IMR-90 (cell line): ENCODE results near the gene ADARB2. TPM values are rescaled to one million over a fixed set of nuclear protein-coding genes. Genes with fewer than 3 reads are reported as not detected.

Source experiments
- ATAC-seq: fragments of 200-7000 bp; cut with Tn5 transposase; 2 replicates; pipeline ENCODE4 v1.9.1; 2020; ENCODE audit warnings: low read depth, mild to moderate bottlenecking, moderate library complexity
- BruUV-seq: library from RNA; stranded (reverse); fragments of 400-500 nt; replicated peaks from 2 replicates; lab custom pipeline; 2021; lab: Mats Ljungman, UMichigan
- CTCF ChIA-PET: fragments of 300-600 bp; formaldehyde crosslinking; extraction: SDS; loops from one replicate; lab custom pipeline; 2021; ENCODE audit warnings: antibody characterized with exemption; lab: Yijun Ruan, JAX
- POLR2A ChIA-PET: fragments of 300-600 bp; sonication (Branson Sonifier 250); formaldehyde crosslinking; loops from one replicate; lab custom pipeline; 2022; ENCODE audit warnings: antibody characterized with exemption; ENCODE audit not compliant: unreplicated experiment; lab: Charles Lee
- DNase-seq: peaks from one replicate; pipeline ENCODE4 v3.0.0; 2013
- H2AFZ ChIP-seq: replicated peaks from 2 replicates; pipeline ENCODE3; 2013; ENCODE audit warnings: low read length, mild to moderate bottlenecking; ENCODE audit not compliant: poor library complexity
- H2AK5ac ChIP-seq: 2 replicates; pipeline ENCODE4 v1.6.1; 2013; ENCODE audit warnings: low read depth, low read length, inconsistent platforms
- H2AK9ac ChIP-seq: replicated peaks from 2 replicates; pipeline ENCODE3; 2013; ENCODE audit warnings: mild to moderate bottlenecking, low read depth, low read length, moderate library complexity; ENCODE audit not compliant: poor library complexity
- H2BK120ac ChIP-seq: 2 replicates; pipeline ENCODE4 v1.6.1; 2013; ENCODE audit warnings: low read depth, low read length, inconsistent platforms
- H2BK15ac ChIP-seq: 3 replicates; pipeline ENCODE4 v1.6.1; 2013; ENCODE audit warnings: low read depth, low read length, inconsistent platforms
- H2BK20ac ChIP-seq: 2 replicates; pipeline ENCODE4 v1.6.1; 2013; ENCODE audit warnings: low read depth, mild to moderate bottlenecking, inconsistent platforms, low read length, moderate library complexity
- H2BK5ac ChIP-seq: 2 replicates; pipeline ENCODE4 v1.6.1; 2013; ENCODE audit warnings: mild to moderate bottlenecking, low read depth, low read length, inconsistent platforms; ENCODE audit not compliant: poor library complexity, severe bottlenecking
- H3K14ac ChIP-seq: replicated peaks from 2 replicates; pipeline ENCODE4 v1.6.1; 2013; ENCODE audit warnings: low read depth, low read length, inconsistent platforms
- H3K18ac ChIP-seq: 2 replicates; pipeline ENCODE4 v1.6.1; 2013; ENCODE audit warnings: low read depth, low read length, control low read depth
- H3K23ac ChIP-seq: 2 replicates; pipeline ENCODE4 v1.6.1; 2013; ENCODE audit warnings: low read depth, low read length, inconsistent platforms
- H3K27ac ChIP-seq: 2 replicates; pipeline ENCODE4 v1.5.1; 2013; ENCODE audit warnings: mild to moderate bottlenecking, control low read depth, low read length; ENCODE audit not compliant: insufficient read depth
- H3K27me3 ChIP-seq: 2 replicates; pipeline ENCODE4 v1.6.1; 2013; ENCODE audit warnings: low read length; ENCODE audit not compliant: control insufficient read depth, insufficient read depth
- H3K36me3 ChIP-seq: 2 replicates; pipeline ENCODE4 v1.6.1; 2013; ENCODE audit warnings: low read length, mixed read lengths; ENCODE audit not compliant: control insufficient read depth, insufficient read depth
- H3K4ac ChIP-seq: 2 replicates; pipeline ENCODE4 v1.6.1; 2013; ENCODE audit warnings: low read depth, low read length, inconsistent platforms
- H3K4me1 ChIP-seq: 2 replicates; pipeline ENCODE4 v1.6.1; 2013; ENCODE audit warnings: low read length, mixed read lengths; ENCODE audit not compliant: control insufficient read depth, insufficient read depth
- H3K4me2 ChIP-seq: 2 replicates; pipeline ENCODE4 v1.6.1; 2013; ENCODE audit warnings: low read depth, mild to moderate bottlenecking, control low read depth, low read length, moderate library complexity
- H3K4me3 ChIP-seq: 2 replicates; pipeline ENCODE4 v1.5.1; 2013; ENCODE audit warnings: low read depth, mild to moderate bottlenecking, control low read depth, low read length, moderate library complexity; ENCODE audit not compliant: insufficient read depth
- H3K56ac ChIP-seq: 2 replicates; pipeline ENCODE4 v1.6.1; 2013; ENCODE audit warnings: low read length, inconsistent platforms; ENCODE audit not compliant: insufficient read depth; ENCODE audit errors: extremely low read depth
- H3K79me1 ChIP-seq, 2 experiments: 2 replicates each; pipeline ENCODE4 v1.6.1; 2013; ENCODE audit warnings: low read length in 2 of 2, inconsistent platforms in 1 of 2, low read depth in 1 of 2
- H3K9ac ChIP-seq: 2 replicates; pipeline ENCODE4 v1.6.1; 2013; ENCODE audit warnings: low read depth, low read length, control low read depth
- H3K9me1 ChIP-seq: 2 replicates; pipeline ENCODE4 v1.6.1; 2013; ENCODE audit warnings: low read length, inconsistent platforms; ENCODE audit not compliant: insufficient read depth
- H3K9me3 ChIP-seq: 2 replicates; pipeline ENCODE4 v1.6.1; 2013; ENCODE audit warnings: low read length; ENCODE audit not compliant: control insufficient read depth, insufficient read depth
- H4K20me1 ChIP-seq: 2 replicates; pipeline ENCODE4 v1.6.1; 2013; ENCODE audit warnings: low read length, inconsistent platforms; ENCODE audit not compliant: insufficient read depth
- H4K5ac ChIP-seq: 2 replicates; pipeline ENCODE4 v1.6.1; 2013; ENCODE audit warnings: mild to moderate bottlenecking, low read depth, low read length, control low read depth
- H4K8ac ChIP-seq, 2 experiments: 2 replicates each; pipeline ENCODE4 v1.6.1; 2013; ENCODE audit warnings: low read depth in 2 of 2, low read length in 2 of 2, control low read depth in 1 of 2, inconsistent platforms in 1 of 2
- H4K91ac ChIP-seq: 2 replicates; pipeline ENCODE4 v1.6.1; 2013; ENCODE audit warnings: low read depth, low read length, inconsistent platforms; ENCODE audit not compliant: insufficient read depth
- POLR2A ChIP-seq: IDR thresholded peaks from 2 replicates; pipeline ENCODE4 v1.6.1; 2012; ENCODE audit warnings: mild to moderate bottlenecking, low read depth, low read length
- RAD21 ChIP-seq: IDR thresholded peaks from 2 replicates; pipeline ENCODE4 v1.6.1; 2012; ENCODE audit warnings: low read length, improper control_type of control experiment
- WGBS, 2 experiments: methylation state at CpG; one replicate each; pipeline versions ENCODE4 v1.1.5 to v1.1.7; 2013; ENCODE audit warnings: missing lambda C conversion rate in 2 of 2; ENCODE audit not compliant: insufficient read length in 1 of 2; ENCODE audit errors: extremely low coverage in 2 of 2; 5-methylcytosine and 5-hydroxymethylcytosine counted together
- dilution Hi-C: fragments of 300-500 bp; cut with HindIII; formaldehyde crosslinking; loops from one replicate; pipeline ENCODE4 v1.14.3; 2018; ENCODE audit warnings: low sequenced_read_pairs; ENCODE audit not compliant: unreplicated experiment
- in situ Hi-C: fragments of 300-500 bp; cut with MboI; formaldehyde crosslinking; loops from 3 replicates; pipeline ENCODE4 v1.14.3; 2019; ENCODE audit warnings: low sequenced_read_pairs, inconsistent platforms, mixed read lengths
- intact Hi-C: fragments of 100-400 bp; cut with micrococcal nuclease; formaldehyde crosslinking; loops from 2 replicates; pipeline ENCODE4 v1.10.0; 2022
- polyA plus RNA-seq, 3 experiments: library from polyadenylated mRNA; depleted of rRNA; stranded (reverse); fragments of >200 nt; gene quantifications; 2 replicates each; pipeline ENCODE4 v1.2.3, GENCODE V29; 2012; ENCODE audit warnings: low replicate concordance in 1 of 3
- total RNA-seq: library from RNA; depleted of rRNA; stranded (reverse); fragments of >200 nt; gene quantifications from 2 replicates; pipeline ENCODE4 v1.2.3, GENCODE V29; 2012

Gene ADARB2
- total and polyA plus RNA-seq, 2 of the 4 experiments (the other 2 are of a cell fraction): not detected

DNA sequence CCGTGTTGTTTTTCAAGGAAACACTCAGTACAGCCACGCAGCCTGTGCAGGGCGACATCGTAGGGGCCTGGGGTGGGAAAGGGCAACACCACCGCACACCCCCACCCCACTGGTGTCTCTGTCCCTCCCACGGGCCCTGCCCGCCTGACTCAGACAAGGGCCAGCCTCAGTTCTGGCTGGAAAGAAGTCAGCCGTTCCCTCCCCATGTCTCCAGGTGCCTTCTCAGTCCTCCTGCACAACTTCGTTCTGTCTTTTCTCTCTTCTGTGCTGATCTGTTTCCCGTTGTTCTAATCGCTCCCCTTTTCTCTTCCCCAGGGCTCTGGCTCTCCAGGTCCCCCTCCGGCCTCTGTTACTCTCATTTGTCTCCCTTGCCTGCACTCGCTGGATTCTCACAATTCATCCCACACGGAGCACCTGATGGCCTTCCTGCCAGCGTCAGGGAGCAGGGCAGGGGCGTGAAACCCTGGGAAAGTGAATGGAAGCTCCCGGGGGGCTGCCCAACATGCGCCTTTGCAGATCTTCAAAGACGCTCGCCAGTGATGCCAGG lies 583.4 kb downstream of the ADARB2 start:
- Histone ChIP-seq H2AK5ac (no peak overlapping the region), H2BK15ac (no peak overlapping the region), H4K20me1 (no peaks in the 10 kb centered on the region), H2AK9ac (no peak overlapping the region), H2AFZ (no peak overlapping the region), H3K4me3 (no peak overlapping the region), H2BK5ac (no peak overlapping the region), H3K27ac (no peak overlapping the region), H4K8ac (no peak overlapping the region), H3K18ac (no peak overlapping the region), H3K4me1 (no peaks in the 10 kb centered on the region), H2BK120ac (no peak overlapping the region), H3K4me2 (no peak overlapping the region), H3K9ac (no peak overlapping the region), H3K4ac (no peak overlapping the region), H3K79me1 (no peaks in the 10 kb centered on the region), H3K27me3 (peaks cover 5% of the 10 kb centered on the region; the same call in 1 of the 2 replicates), H4K5ac (no peak overlapping the region), H3K23ac (no peak overlapping the region), H3K56ac (no peak overlapping the region), H3K9me3 (no peaks in the 10 kb centered on the region; the same call in 1 of the 2 replicates), H3K9me1 (no peaks in the 10 kb centered on the region), H3K36me3 (no peaks in the 10 kb centered on the region), H3K14ac (no peak overlapping the region), H2BK20ac (no peak overlapping the region), H4K91ac (no peak overlapping the region)
- DNase-seq (no peak), ATAC-seq (no peak)
- POLR2A ChIA-PET: no interaction called here
- intact Hi-C loops (no loop called here), dilution Hi-C loops (no loop called here), in situ Hi-C loops (no loop called here)
- TF ChIP-seq POLR2A (0 out of 2 replicates have a peak, but pooled peaks have one; percentile 7), RAD21 (no peak)
- CTCF ChIA-PET: no interaction called here
- no TSS peak for BruUV-seq
- 55% methylated on average over 13 of the region's 20 CpGs; no CpG with 5 or more reads in 1 of the 2 experiments for WGBS, 2 experiments
